ENCODE results near the gene SUCLA2.
"Not testable (repeated sequence)": the region's sequence is repeated elsewhere in the genome, so short reads cannot be mapped to it uniquely, and the experiment has no call there.

SUCLA2 gene

DNA sequence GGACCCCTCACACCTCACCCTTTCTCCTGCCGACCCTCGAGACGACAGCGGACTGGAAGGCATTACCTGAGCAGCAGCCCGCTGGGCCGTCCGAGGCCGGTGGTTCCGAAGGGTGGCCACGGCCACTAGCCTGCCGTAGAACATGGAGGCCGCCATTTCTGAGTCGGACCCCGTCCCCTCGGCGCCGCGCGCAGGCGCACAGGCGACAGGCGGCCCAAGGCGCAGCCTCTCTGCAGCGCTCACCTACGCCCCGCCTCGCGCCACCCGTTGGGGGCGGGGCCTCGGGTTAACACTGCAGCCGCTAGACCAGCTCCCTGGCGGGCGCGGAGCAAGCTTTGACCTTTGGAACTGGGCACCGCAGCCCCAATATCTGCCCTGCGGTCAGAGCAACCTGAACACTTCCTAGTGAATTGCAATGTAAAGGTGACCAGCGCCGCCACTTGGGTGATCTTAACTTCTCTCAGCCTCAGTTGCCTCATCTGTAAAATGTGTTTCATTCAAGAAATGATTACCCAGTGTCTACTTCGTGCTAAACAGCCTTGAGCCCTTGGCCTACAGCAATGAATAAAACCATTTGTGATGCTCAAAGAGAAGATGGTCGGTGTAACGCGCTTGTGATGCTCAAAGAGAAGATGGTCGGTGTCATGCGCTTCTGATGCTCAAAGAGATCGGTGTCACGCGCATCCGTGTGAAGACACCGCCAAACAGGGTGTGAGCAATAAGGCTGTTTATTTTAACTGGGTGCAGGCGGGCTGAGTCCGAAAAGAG lies at the start of gene SUCLA2:
SUCLA2 (minus strand) TSS at position 160 of the 768 bp plus-strand sequence; CDS start at position 156, 4 bp downstream.
- peak; percentile 86 for DNase-seq

DNA sequence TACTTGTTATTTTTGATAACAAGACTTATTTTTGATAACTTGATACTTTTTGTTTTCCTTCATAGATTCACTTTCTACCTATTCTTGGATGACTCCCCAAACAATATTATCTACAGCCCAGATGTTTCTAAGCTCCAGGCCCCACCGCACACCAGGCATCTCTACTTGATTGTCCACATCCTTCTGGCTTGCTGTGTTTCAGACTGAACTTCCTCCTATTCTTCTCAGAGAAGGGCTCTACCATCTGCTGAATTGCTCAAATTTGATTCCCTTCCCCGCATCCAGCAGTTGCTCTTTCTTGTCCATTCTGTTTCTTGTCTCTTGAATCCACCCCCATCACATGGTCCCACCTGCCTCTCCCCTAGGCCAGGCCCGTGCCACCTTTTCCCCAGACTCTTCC lies 49.5 kb upstream of the SUCLA2 start:
- no peak for DNase-seq

DNA sequence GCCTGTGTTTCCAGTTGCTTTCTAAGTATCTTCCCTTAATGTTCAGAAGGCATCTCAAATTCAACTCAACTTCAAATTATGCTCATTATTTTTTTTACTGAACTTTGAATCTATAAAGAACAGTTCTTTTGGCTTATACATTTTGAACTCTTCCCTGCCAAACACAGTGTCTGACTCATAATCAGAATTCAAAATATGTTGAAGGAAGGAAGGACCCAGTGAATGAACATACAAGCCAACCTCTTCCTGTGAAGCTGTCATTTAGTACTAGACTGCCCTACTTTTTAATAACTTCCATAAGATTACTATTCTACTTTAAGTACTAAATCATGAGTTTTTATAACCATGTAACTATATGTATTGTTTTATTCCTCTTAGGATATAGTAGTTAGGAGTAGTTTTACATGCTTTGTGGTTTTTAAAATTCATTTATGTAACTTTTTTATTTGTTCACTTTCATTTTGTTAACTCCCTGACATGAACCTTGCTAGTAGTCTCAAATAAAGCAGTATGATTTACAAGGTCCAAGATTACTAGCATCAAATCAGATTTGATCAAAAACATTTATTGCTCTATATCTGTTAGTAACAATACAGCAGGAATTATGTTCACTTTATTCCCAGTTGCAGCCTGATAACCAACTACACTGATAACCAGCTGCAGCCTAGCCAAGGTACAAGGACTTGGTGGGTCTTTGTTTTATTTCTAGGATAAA lies 42.9 kb upstream of the SUCLA2 start:
- DNase-seq, result peak; percentile 10

GRCh38 chr13:48042894-48043293 lies 41.8 kb upstream of the SUCLA2 start:
- DNase-seq, result no peak

DNA sequence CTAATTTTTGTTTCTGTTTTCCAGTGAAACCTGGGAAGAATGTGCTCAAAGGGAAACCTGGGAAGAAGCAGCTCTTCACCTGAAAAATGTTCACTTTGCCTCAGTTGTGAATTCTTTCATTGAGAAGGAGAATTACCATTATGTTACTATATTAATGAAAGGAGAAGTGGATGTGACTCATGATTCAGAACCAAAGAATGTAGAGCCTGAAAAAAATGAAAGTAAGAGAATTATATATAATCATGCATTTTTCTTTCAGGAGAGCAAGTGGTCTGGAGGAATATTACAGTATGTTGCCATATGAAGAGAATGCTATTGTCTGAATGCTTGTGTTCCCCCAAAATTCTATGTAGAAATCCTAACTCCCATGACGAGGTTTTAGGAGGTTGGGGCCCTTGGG lies 39.8 kb upstream of the SUCLA2 start:
- peak; percentile 4 for DNase-seq

GRCh38 chr13:48040049-48040448 lies 39.0 kb upstream of the SUCLA2 start:
- no peak for DNase-seq

GRCh38 chr13:48038761-48039160 lies 37.7 kb upstream of the SUCLA2 start:
- DNase-seq, result no peak

GRCh38 chr13:48037346-48038173 lies 36.5 kb upstream of the SUCLA2 start, which contains the start of gene NUDT15:
NUDT15 (plus strand) TSS chr13:48037726; CDS start chr13:48037747, 21 bp downstream.
- peak; percentile 97 for DNase-seq

DNA sequence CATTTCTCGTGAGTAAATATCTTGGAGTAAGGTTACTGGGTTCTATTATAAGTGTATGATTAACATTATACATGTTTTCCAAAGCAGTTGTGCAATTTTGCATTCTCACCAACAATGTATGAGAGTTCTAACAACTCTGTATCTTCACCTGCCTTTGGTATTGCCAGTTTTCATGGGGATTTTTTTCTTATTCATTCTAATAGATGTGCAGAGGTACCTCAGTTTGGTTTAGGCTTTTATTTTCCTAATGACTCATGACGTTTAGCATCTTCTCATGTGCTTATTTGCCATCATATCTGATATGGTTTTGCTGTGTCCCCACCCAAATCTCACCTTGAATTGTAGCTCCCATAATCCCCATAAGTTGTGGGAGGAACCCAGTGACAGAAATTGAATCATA lies 28.8 kb upstream of the SUCLA2 start:
- no peak for DNase-seq

DNA sequence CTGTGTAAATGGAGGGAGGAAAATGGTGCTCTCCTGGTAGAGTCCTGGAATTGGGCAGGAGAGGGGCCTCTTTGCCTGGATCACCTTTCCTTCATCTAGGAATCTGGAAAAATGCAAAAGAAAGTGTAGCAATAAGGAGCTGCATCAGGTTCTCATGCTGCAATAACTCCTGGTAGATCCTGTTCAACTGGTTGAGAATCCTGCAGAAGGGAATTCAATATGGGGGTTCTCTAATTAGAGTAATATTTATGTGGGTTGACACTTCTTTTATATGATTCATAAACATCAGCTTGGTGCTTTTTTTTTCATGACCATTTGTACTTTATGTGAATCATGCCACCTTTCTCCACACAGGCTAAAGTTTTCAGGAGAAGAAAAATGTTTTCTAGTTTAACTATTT lies 27.0 kb upstream of the SUCLA2 start:
- no peak for DNase-seq

DNA sequence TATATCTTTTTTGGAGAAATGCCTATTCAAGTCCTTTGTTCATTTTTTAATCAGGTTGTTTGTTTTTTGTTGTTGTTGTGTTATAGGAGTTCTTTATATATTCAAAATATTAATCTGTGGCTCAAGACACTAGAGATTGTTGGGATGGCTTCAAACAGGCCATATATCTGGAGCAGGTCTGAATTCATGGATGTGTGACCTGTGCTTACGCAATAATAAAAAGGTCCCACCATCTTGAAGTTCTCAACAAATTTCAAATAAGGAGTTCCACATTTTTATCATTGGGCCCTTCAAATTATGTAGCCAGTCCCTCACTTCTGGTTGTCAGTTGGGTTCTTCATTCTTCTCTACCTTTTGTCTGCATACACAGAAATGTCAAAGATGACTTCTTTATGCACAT lies 18.7 kb upstream of the SUCLA2 start:
- DNase-seq, result no peak

DNA sequence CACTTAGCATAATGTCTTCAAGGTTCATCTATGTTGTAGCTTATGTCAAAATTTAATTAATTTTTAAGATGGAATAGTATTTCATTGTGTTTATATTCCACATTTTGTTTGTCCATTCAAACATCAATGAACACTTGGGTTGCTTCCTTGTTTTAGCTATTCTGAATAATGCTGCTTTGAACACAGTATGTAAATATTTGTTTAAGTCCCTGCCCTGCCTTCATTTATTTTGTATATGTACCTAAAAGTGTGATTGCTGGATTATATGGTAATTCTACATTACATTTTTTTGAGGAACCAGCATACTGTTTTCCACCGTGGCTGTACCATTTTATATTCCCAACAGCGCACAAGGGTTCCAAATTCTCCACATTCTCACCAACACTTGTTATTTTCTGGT lies 17.6 kb upstream of the SUCLA2 start:
- DNase-seq, result no peak

DNA sequence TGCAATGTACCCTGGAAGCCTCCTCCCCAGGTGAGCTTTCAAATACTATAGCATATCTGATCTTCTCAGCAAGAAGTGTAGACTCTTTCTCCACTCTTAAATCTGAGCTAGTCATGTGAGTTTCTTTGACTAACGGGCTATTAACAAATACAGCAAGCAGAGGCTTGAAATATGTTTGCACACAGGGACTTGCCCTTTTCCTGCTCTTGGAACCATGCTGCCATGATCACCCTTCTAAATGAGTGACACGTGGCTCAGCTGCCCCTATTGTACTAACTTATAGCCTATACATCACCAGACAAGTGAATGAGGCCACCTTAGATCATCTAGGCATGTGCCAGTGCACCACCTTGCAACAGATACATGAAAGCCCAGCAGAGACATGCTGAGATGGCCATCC lies 13.3 kb upstream of the SUCLA2 start:
- no peak for DNase-seq

GRCh38 chr13:48012668-48013067 lies 11.6 kb upstream of the SUCLA2 start:
- DNase-seq, result no peak

- DNase-seq, result no peak
Measured at GRCh38 chr13:48010698-48011097, 9.6 kb upstream of the SUCLA2 start.

- peak; percentile 82 for DNase-seq
Measured at GRCh38 chr13:48009284-48009683, 8.2 kb upstream of the SUCLA2 start.

DNA sequence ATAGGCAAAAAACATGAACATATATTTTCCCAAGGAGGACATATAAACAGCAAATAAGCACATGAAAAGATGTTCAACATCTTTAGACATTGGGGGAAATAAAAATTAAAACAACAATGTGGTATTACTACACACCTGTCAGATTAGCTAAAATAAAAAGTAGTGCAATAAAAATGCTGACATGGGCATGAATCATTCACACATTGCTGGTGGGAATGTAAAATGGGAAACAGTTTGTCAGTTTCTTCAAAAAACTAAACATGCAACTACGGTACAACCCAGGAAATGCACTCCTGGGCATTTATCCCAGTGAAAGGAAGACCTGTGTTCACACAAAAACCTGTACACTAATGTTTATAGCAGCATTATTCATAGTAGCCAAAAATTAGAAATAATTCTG lies 5.3 kb upstream of the SUCLA2 start:
- peak; percentile 59 for DNase-seq

GRCh38 chr13:48004201-48004600 lies 3.1 kb upstream of the SUCLA2 start:
- DNase-seq, result no peak

DNA sequence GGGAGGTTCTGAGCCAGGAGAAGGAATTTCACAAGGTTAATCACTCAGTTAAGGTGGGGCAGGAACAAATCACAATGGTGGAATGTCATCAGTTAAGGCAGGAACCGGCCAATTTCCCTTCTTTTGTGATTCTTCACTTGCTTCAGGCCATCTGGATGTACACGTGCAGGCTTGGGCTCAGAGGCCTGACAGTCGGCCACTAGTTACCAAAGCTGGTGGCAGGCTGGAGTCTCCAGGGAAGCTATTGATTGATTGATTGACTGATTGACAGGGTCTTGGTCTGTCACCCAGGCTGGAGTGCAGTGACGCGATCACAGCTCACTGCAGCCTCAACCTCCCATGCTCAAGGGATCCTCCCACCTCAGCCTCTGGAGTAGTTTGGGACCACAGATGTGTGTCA lies 926 bp upstream of the SUCLA2 start:
- not testable (repeated sequence) for DNase-seq

DNA sequence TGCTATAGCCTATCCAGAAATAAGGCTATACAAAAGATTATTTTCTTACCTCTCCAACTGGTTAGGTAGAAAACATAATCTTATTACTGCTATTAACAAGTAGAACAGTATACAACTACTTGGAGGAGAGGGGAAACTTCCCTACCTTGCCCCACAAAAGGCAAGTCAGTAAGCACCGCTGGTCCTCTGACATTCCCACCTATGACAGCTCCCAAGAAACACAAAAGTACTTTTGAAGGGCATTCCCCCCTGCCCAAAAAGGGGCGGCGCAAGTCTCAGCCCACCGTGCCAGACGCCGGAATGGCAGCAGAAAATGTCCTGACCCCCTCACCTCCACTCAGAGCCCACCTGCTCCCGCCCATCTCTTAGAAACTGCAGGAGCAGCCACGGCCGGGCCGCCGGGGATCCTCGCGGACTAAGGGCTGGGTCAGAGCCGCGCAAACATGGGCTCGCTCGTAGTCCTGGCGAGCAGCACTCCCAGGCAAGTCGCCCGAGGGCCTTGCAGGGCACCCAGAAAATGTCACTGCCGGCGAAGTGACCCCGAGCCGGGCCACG lies 437 bp downstream of the SUCLA2 start:
- no peak for DNase-seq

DNA sequence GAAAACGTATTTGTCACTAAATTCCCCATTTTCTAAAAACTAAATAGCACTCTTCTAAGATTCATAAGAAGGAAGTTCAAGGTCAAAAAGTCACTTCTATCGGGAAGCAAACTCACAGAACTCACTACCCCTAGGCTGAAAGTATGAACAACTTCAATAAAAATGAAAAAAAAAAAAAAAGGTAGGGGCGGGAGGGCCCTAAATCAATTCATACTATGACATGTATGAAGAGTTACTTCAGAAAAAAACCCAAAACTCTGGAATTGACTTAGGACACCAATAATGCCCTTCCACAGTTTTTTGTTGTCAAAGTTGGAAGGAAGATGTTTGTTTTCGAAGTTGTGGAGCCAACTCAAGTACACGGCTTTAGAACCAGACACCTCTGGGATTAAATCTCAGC lies 1.1 kb downstream of the SUCLA2 start:
- DNase-seq, result no peak

DNA sequence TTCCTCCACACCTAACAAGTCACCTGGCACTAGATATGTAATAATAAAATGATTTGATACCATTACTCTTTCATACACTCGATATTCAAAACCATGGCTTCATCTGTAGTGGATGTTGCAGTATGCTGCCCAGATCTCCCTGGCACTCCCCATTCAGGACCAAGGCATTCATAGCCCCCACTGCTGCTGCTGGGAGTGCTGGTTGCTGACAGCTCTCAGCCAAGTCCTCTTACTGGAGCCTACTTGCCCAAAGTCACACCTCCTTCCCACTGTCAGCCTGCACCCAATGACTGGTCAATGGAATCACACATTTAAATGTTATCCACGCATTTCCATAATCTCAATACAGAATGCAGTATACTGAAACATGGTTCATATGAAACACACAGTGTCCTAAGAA lies 3.7 kb downstream of the SUCLA2 start:
- no peak for DNase-seq

- DNase-seq, result no peak
Measured at GRCh38 chr13:47991859-47992258, 9.2 kb downstream of the SUCLA2 start.

Measured in NCI-H226 (cell line).